Measurements from ENCODE around the gene DNAL4.

- no peak for TF ChIP-seq JUN (IDR thresholded peaks at IDR 0.05)
- TF ChIP-seq POLR2AphosphoS2 (conservative IDR thresholded peaks at IDR 0.05; ENCODE audit: low read length): no peak
Observed at GRCh38 chr22:38740116-38740723, 53.7 kb downstream of the DNAL4 start.
